Thoracic aorta (tissue), 2 donors: ENCODE data around the gene KCNMB3. TPM values are rescaled to one million over a fixed set of nuclear protein-coding genes. Genes with fewer than 3 reads are reported as not detected.
"Not testable (repeated sequence)": the region's sequence is repeated elsewhere in the genome, so short reads cannot be mapped to it uniquely, and the experiment has no call there.

Experiments used
- ATAC-seq: fragments of 150-250 bp; one replicate; pipeline ENCODE4 v1.8.0; 2017; ENCODE audit warnings: low read depth; ENCODE audit not compliant: insufficient number of reproducible peaks, low FRiP score
- DNase-seq: peaks from one replicate; pipeline ENCODE4 v3.0.0-alpha.2; 2020; ENCODE audit warnings: low spot score
- H3K27ac ChIP-seq, 2 donors: fragments of 200-600 bp; sonication (generic); 1 replicate in 1 of 2; 2 replicates in 1 of 2; pipeline ENCODE4 v1.5.1; 2016; ENCODE audit warnings: mild to moderate bottlenecking in 2 of 2, moderate library complexity in 2 of 2
- H3K27me3 ChIP-seq: fragments of 200-600 bp; sonication (generic); replicated peaks from 2 replicates; pipeline ENCODE4 v1.6.0; 2016; ENCODE audit warnings: mild to moderate bottlenecking; ENCODE audit not compliant: insufficient read depth
- H3K36me3 ChIP-seq: fragments of 200-600 bp; sonication (generic); one replicate; pipeline ENCODE4 v1.5.1; 2016
- H3K4me1 ChIP-seq, 2 donors: fragments of 200-600 bp; sonication (generic); 1 replicate in 1 of 2; 2 replicates in 1 of 2; pipeline versions ENCODE4 v1.5.1 to v1.6.0; 2016; ENCODE audit warnings: low read depth in 2 of 2, mild to moderate bottlenecking in 1 of 2; ENCODE audit not compliant: control insufficient read depth in 1 of 2
- H3K4me3 ChIP-seq: fragments of 200-600 bp; sonication (generic); 2 replicates; pipeline ENCODE4 v1.5.1; 2016; ENCODE audit warnings: mild to moderate bottlenecking
- H3K9me3 ChIP-seq: fragments of 200-600 bp; sonication (generic); 2 replicates; pipeline ENCODE4 v1.5.1; 2016
- CTCF ChIP-seq: fragments of 200-600 bp; sonication (generic); IDR thresholded peaks from one replicate; pipeline ENCODE4 v1.5.1; 2019; ENCODE audit warnings: antibody characterized with exemption
- total RNA-seq, 2 donors: library from RNA; depleted of rRNA; stranded (reverse); fragments of >200 nt; gene quantifications; one replicate each; pipeline versions ENCODE4 v1.1.0 to v1.2.3, GENCODE V29; 2016

Gene KCNMB3
- total RNA-seq, 2 donors from 2014 or later, result 7.7 to 10.3 TPM

DNA sequence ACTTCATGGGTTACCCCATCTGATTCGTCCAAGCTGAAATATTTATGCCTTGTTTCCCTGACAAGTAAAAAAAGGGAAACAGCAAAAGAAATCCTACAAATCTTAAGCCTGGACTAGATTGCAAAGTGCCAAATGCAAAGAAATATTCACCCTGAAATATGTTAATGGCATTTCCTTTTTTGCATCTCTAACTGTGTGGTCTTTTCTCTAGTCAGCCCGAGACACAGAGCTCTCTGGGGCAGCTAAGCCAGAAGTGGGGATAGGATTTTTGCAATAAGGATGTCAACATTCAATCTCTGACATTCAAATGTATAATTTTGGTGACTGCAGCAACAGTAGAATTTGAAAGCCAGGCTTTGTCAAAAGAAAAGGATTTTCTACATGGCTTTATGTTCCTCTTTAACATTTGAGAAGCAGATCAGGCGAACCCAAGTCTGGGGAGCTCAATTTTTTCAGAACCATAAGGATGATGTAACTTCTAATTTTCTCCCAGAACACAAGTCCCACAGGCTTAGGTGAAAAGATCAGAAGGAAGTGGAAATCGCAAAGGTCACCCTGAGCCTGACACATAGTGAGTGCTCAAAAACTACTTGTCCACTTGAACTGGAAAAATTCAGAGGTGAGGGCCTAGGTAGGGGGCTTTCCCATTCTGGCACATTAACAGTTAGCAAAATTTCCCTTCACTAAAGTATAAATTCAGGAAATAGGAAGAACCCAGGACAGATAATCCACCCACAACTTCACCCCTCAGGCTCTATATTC, 28.2 kb upstream of the KCNMB3 start:
- H3K9me3 ChIP-seq, result no peaks in the 10 kb centered on the region
- ATAC-seq (no peak), DNase-seq (no peak)
- H3K27me3 ChIP-seq, result no peaks in the 10 kb centered on the region
- TF ChIP-seq CTCF, result no peak
- no peaks in the 10 kb centered on the region for H3K4me1 ChIP-seq
- H3K27ac ChIP-seq, result no peak overlapping the region
- no peaks in the 10 kb centered on the region for H3K36me3 ChIP-seq
- H3K4me3 ChIP-seq, result no peak overlapping the region

DNA sequence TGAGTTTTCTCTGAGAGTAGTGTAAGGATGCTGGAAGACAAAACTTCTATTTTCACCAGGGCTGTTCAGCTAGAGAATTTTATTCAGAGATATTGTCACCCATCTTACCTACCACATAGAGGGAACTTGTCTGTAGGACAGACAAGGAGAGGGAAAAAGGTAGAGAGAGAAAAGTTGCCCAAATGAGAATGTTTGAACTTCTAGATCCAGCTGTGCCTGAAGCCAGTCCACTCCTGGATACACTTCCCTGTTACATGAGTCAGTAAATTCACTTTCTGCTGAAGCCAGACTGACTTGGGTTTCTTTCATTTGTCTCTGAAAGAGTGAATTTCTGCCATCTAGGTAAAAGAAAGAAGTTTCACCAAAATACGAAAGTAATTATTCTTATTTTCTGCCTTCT, 27.2 kb upstream of the KCNMB3 start:
- no peaks in the 10 kb centered on the region for H3K27me3 ChIP-seq
- no peaks in the 10 kb centered on the region for H3K4me1 ChIP-seq
- ATAC-seq (no peak), DNase-seq (no peak)
- H3K4me3 ChIP-seq, result no peak overlapping the region
- no peak overlapping the region for H3K27ac ChIP-seq
- TF ChIP-seq CTCF, result no peak
- H3K36me3 ChIP-seq, result no peaks in the 10 kb centered on the region
- no peaks in the 10 kb centered on the region for H3K9me3 ChIP-seq

- ATAC-seq (no peak), DNase-seq (no peak)
- no peaks in the 10 kb centered on the region for H3K27me3 ChIP-seq
- no peak overlapping the region for H3K4me3 ChIP-seq
- H3K9me3 ChIP-seq, result no peaks in the 10 kb centered on the region
- H3K36me3 ChIP-seq, result no peaks in the 10 kb centered on the region
- no peak overlapping the region for H3K27ac ChIP-seq
- no peaks in the 10 kb centered on the region for H3K4me1 ChIP-seq
- no peak for TF ChIP-seq CTCF
Measured at GRCh38 chr3:179276743-179277142, 25.8 kb upstream of the KCNMB3 start.

DNA sequence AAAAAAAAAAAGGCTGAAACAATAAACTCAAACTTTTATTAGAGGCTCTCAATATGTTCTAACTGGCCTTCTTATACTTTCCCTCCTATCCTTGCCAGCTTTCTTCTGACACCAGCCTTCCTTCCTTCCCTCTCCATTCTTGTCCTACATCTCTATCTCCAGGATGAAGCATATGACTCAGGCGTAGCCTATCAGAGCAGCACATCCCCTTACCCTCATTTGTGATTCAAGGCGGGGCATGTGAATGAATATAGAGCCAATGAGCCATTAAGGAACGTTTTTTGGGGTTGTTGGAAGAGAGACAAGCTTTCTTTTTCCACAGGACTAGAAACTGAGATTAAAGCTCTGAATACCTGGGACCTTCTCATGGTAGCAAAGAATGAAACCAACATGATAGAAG, 25.1 kb upstream of the KCNMB3 start:
- no peaks in the 10 kb centered on the region for H3K9me3 ChIP-seq
- DNase-seq (no peak), ATAC-seq (no peak)
- no peak overlapping the region for H3K4me3 ChIP-seq
- no peaks in the 10 kb centered on the region for H3K27me3 ChIP-seq
- H3K36me3 ChIP-seq, result no peaks in the 10 kb centered on the region
- H3K27ac ChIP-seq, result no peak overlapping the region
- no peaks in the 10 kb centered on the region for H3K4me1 ChIP-seq
- TF ChIP-seq CTCF, result no peak

- ATAC-seq, H3K36me3 ChIP-seq, H3K27ac ChIP-seq, H3K4me3 ChIP-seq, H3K9me3 ChIP-seq, DNase-seq, H3K27me3 ChIP-seq, H3K4me1 ChIP-seq: not testable (repeated sequence)
Measured at GRCh38 chr3:179274434-179274833, 23.5 kb upstream of the KCNMB3 start.

- H3K4me3 ChIP-seq, result no peak overlapping the region
- H3K9me3 ChIP-seq, result no peaks in the 10 kb centered on the region
- DNase-seq (no peak), ATAC-seq (no peak)
- H3K36me3 ChIP-seq, result no peaks in the 10 kb centered on the region
- H3K4me1 ChIP-seq, result no peaks in the 10 kb centered on the region
- H3K27me3 ChIP-seq, result no peaks in the 10 kb centered on the region
- no peak overlapping the region for H3K27ac ChIP-seq
- peak; percentile 13 for TF ChIP-seq CTCF
Measured at GRCh38 chr3:179272385-179272784, 21.5 kb upstream of the KCNMB3 start.
